GM10266 (cell line): Measurements from ENCODE around the gene PECR.

ENCODE experiments used
- DNase-seq: peaks from one replicate; pipeline ENCODE4 v3.0.0; 2012; ENCODE audit errors: extremely low spot score
- CTCF ChIP-seq: IDR thresholded peaks from 2 replicates; pipeline ENCODE4 v1.5.1; 2012; ENCODE audit warnings: mild to moderate bottlenecking, low read depth; ENCODE audit not compliant: control insufficient read depth, insufficient read depth; ENCODE audit errors: missing control alignments

Gene PECR

GRCh38 chr2:216104691-216105090, 23.1 kb upstream of the PECR start:
- TF ChIP-seq CTCF = no peak

GRCh38 chr2:216103213-216103612, 21.6 kb upstream of the PECR start:
- no peak for TF ChIP-seq CTCF
- no peak for DNase-seq

More at GRCh38 chr2:216104691-216105090, 23.1 kb upstream of the PECR start:
- DNase-seq = no peak

DNA sequence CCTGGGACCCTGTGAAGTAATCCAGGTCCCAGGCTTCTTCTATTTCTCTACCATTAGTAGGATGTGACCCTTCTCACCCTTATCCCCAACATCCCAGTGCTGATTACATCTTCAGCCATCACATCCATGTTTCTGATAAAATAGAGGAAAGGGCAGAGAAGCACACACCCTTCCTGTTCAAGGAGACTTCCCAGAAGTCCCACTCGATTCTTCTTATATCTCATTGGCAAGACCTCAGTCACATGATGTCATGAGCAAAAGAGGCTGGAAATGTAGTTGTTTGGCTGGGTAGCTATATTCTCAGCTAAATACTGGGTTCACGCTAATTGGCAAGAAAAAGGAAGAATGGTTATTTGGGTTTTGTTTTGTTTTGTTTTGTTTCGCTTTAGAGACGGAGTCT, 19.5 kb upstream of the PECR start:
- TF ChIP-seq CTCF = no peak
- DNase-seq = no peak

- no peak for DNase-seq
Measured at GRCh38 chr2:216098421-216099334, 17.1 kb upstream of the PECR start.

DNA sequence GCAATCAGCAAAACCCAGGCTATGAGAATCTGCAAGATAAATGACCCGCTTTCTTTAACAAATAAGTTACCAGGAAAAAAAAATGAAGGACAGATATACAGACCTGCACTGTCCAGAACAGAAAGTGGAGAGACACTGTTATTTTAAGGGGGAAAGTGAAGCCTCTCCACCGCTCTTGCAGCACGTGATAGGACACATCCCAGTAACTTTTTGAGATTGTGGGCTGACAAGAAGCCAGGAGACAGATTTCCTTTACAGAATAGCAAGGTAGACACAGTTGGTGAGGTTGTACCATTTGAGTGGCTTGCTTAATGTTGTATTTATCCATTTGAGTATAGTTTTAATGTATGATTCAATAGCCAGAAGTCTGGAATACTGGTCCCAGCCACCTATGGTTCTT, 13.1 kb upstream of the PECR start:
- no peak for TF ChIP-seq CTCF
- DNase-seq = no peak

More at GRCh38 chr2:216098421-216099334, 17.1 kb upstream of the PECR start:
- no peak for TF ChIP-seq CTCF

DNA sequence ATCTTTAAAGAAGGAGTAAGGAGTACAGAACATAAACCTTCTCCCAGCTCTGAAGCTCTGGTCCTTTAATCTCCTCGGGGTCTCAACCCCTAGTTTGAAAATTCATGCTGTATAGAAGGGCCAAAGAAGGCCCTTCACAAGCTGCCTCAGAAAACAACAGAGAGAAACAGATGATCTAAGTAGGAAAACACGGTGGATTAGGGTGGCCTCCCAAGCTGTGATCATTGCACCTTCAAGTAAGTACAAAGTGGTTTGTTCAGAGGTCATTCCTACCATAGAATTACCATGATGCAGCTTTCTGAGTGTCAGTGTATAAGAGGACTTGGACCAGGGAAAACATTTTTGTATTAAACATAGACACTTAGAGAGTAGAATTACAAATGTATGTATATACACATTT, 11.0 kb upstream of the PECR start:
- DNase-seq = no peak
- TF ChIP-seq CTCF = no peak

GRCh38 chr2:216090369-216090786, 8.8 kb upstream of the PECR start:
- DNase-seq = peak; percentile 46

More at GRCh38 chr2:216090369-216090786, 8.8 kb upstream of the PECR start:
- TF ChIP-seq CTCF = no peak
